CD14-positive monocyte (primary cell): ENCODE data around the gene PROS1. TPM values are rescaled to one million over a fixed set of nuclear protein-coding genes. Genes with fewer than 3 reads are reported as not detected.
"Not testable (repeated sequence)": the region's sequence is repeated elsewhere in the genome, so short reads cannot be mapped to it uniquely, and the experiment has no call there.

ENCODE experiments used
- DNase-seq, 3 donors: peaks; one replicate each; pipeline ENCODE4 v3.0.0-alpha.2; 2011 to 2022
- H2AFZ ChIP-seq: 2 replicates; pipeline ENCODE4 v1.6.0; 2012; ENCODE audit warnings: mild to moderate bottlenecking, low read depth, low read length, inconsistent platforms; ENCODE audit not compliant: insufficient read depth, poor library complexity, severe bottlenecking
- H3K27ac ChIP-seq, 2 donors: 1 replicate in 1 of 2; 2 replicates in 1 of 2; pipeline ENCODE4 v1.5.1; 2012 to 2013; ENCODE audit warnings: low read length in 2 of 2, control low read depth in 1 of 2, inconsistent platforms in 1 of 2, low read depth in 1 of 2, mild to moderate bottlenecking in 1 of 2
- H3K27me3 ChIP-seq, 2 donors: one replicate each; pipeline versions ENCODE4 v1.6.0 to v1.6.1; 2011 to 2013; ENCODE audit warnings: low read length in 2 of 2; ENCODE audit not compliant: control insufficient read depth in 2 of 2, insufficient read depth in 2 of 2
- H3K36me3 ChIP-seq, 2 donors: replicated peaks in 1 of 2; 1 replicate in 1 of 2; 2 replicates in 1 of 2; pipeline versions ENCODE4 v1.5.1 to v1.6.1; 2012 to 2013; ENCODE audit warnings: low read length in 2 of 2, control low read depth in 1 of 2, inconsistent platforms in 1 of 2, mild to moderate bottlenecking in 1 of 2; ENCODE audit not compliant: insufficient read depth in 2 of 2, control insufficient read depth in 1 of 2
- H3K4me1 ChIP-seq, 2 donors: 1 replicate in 1 of 2; 2 replicates in 1 of 2; pipeline versions ENCODE4 v1.5.1 to v1.6.1; 2012 to 2013; ENCODE audit warnings: low read length in 2 of 2, control low read depth in 1 of 2, inconsistent platforms in 1 of 2, mild to moderate bottlenecking in 1 of 2, moderate library complexity in 1 of 2; ENCODE audit not compliant: insufficient read depth in 2 of 2, control insufficient read depth in 1 of 2
- H3K4me2 ChIP-seq: replicated peaks from 2 replicates; pipeline ENCODE3; 2012; ENCODE audit warnings: low read length, moderate library complexity, mild to moderate bottlenecking; ENCODE audit not compliant: poor library complexity, severe bottlenecking; ENCODE audit errors: extremely low read depth
- H3K4me3 ChIP-seq, 3 experiments: fragments of 200-600 bp in 1 of 3; sonication (generic) in 1 of 3; replicated peaks in 1 of 3; 1 replicate in 2 of 3; 2 replicates in 1 of 3; pipeline ENCODE4 v1.5.1; 2011 to 2013; ENCODE audit warnings: low read length in 3 of 3, mild to moderate bottlenecking in 3 of 3, control low read depth in 2 of 3, low read depth in 2 of 3, inconsistent platforms in 1 of 3, moderate library complexity in 1 of 3
- H3K79me2 ChIP-seq: 2 replicates; pipeline ENCODE4 v1.6.0; 2012; ENCODE audit warnings: mild to moderate bottlenecking, control low read depth, inconsistent platforms, low read length, moderate library complexity; ENCODE audit not compliant: insufficient read depth
- H3K9ac ChIP-seq: 2 replicates; pipeline ENCODE4 v1.6.0; 2017; ENCODE audit warnings: low read length, mild to moderate bottlenecking; ENCODE audit not compliant: insufficient read depth, poor library complexity, severe bottlenecking
- H3K9me3 ChIP-seq, 2 donors: replicated peaks in 1 of 2; 1 replicate in 1 of 2; 2 replicates in 1 of 2; pipeline versions ENCODE4 v1.5.1 to v1.6.1; 2012 to 2013; ENCODE audit warnings: low read length in 2 of 2, control low read depth in 1 of 2; ENCODE audit not compliant: control insufficient read depth in 1 of 2, insufficient read depth in 1 of 2
- H4K20me1 ChIP-seq: 2 replicates; pipeline ENCODE4 v1.6.0; 2012; ENCODE audit warnings: mild to moderate bottlenecking, low read length, control low read depth, moderate library complexity; ENCODE audit not compliant: insufficient read depth
- H3K27ac Mint-ChIP-seq, 7 donors: one replicate each; pipeline ENCODE4 v1.8.0; 2020; ENCODE audit warnings: mild to moderate bottlenecking in 7 of 7, mixed read lengths in 7 of 7, moderate library complexity in 6 of 7, inconsistent platforms in 2 of 7
- H3K27me3 Mint-ChIP-seq, 3 donors: one replicate each; pipeline ENCODE4 v1.8.0; 2021 to 2022; ENCODE audit warnings: low read depth in 3 of 3, mild to moderate bottlenecking in 3 of 3, mixed read lengths in 3 of 3, moderate library complexity in 3 of 3, inconsistent platforms in 1 of 3
- H3K36me3 Mint-ChIP-seq, 2 donors: one replicate each; pipeline ENCODE4 v1.8.0; 2020; ENCODE audit warnings: mixed read lengths in 2 of 2, inconsistent platforms in 1 of 2, mild to moderate bottlenecking in 1 of 2
- H3K4me1 Mint-ChIP-seq: one replicate; pipeline ENCODE4 v1.8.0; 2020; ENCODE audit warnings: mild to moderate bottlenecking, mixed read lengths
- H3K4me3 Mint-ChIP-seq, 2 donors: one replicate each; pipeline ENCODE4 v1.8.0; 2020; ENCODE audit warnings: mild to moderate bottlenecking in 2 of 2, mixed read lengths in 2 of 2, moderate library complexity in 1 of 2
- H3K9me3 Mint-ChIP-seq, 7 donors: one replicate each; pipeline ENCODE4 v1.8.0; 2020 to 2022; ENCODE audit warnings: mixed read lengths in 7 of 7, mild to moderate bottlenecking in 6 of 7, moderate library complexity in 6 of 7, inconsistent platforms in 2 of 7
- CTCF ChIP-seq: fragments of 200-600 bp; IDR thresholded peaks from one replicate; pipeline ENCODE4 v1.8.0; 2022; ENCODE audit warnings: antibody characterized with exemption, mild to moderate bottlenecking
- WGBS: methylation state at CpG from one replicate; pipeline ENCODE4 v1.1.5; 2013; ENCODE audit warnings: missing lambda C conversion rate; ENCODE audit not compliant: insufficient coverage; 5-methylcytosine and 5-hydroxymethylcytosine counted together
- intact Hi-C, 2 donors: fragments of 100-400 bp; cut with micrococcal nuclease; formaldehyde crosslinking; loops; one replicate each; pipeline versions ENCODE4 v1.15.0 to v1.15.1; 2023
- polyA plus RNA-seq, 3 donors: library from polyadenylated mRNA; depleted of rRNA in 1 of 3; unstranded in 2 of 3; stranded (reverse) in 1 of 3; fragments of 300-500 nt in 2 of 3; fragments of >200 nt in 1 of 3; fragmentation: Illumina TruSeq in 2 of 3; gene quantifications; 1 replicate in 2 of 3; 2 replicates in 1 of 3; pipeline ENCODE4 v1.2.3, GENCODE V29; 2012 to 2021

Gene PROS1
- polyA plus RNA-seq, 3 donors: 0.21 to 0.85 (median 0.58) TPM

- no peak overlapping the region for H3K4me3 Mint-ChIP-seq
- H3K4me1 Mint-ChIP-seq: peaks cover 10% of the 10 kb centered on the region
- WGBS: 95% methylated on average over 2 of the region's 3 CpGs
- peaks cover 6 to 11% (median 7%) of the 10 kb centered on the region in 7 donors for H3K9me3 Mint-ChIP-seq
- Histone ChIP-seq H3K9ac (no peak overlapping the region), H3K27me3 (peaks cover 2 to 11% of the 10 kb centered on the region in 2 donors), H3K4me1 (peaks cover 9 to 11% of the 10 kb centered on the region in 2 donors), H3K4me2 (no peak overlapping the region), H3K27ac (no peak overlapping the region), H3K4me3 (no peak overlapping the region), H3K79me2 (no peaks in the 10 kb centered on the region), H2AFZ (no peak overlapping the region), H3K9me3 (peaks cover 0 to 10% of the 10 kb centered on the region in 2 donors), H3K36me3 (no peaks in the 10 kb centered on the region), H4K20me1 (no peaks in the 10 kb centered on the region)
- H3K36me3 Mint-ChIP-seq: no peaks in the 10 kb centered on the region
- intact Hi-C loops: no loop called here
- no peak for TF ChIP-seq CTCF
- DNase-seq: no peak
- H3K27ac Mint-ChIP-seq: no peak overlapping the region
- H3K27me3 Mint-ChIP-seq: peaks cover 8 to 22% (median 9%) of the 10 kb centered on the region in 3 donors
Measured at GRCh38 chr3:93969443-93969842, 4.3 kb downstream of the PROS1 start.

GRCh38 chr3:93965106-93965505 lies 8.6 kb downstream of the PROS1 start:
- H3K27me3 Mint-ChIP-seq, H3K9ac ChIP-seq, H4K20me1 ChIP-seq, H3K4me2 ChIP-seq, H3K4me3 Mint-ChIP-seq, H3K27ac Mint-ChIP-seq, H3K79me2 ChIP-seq, DNase-seq, H3K4me1 ChIP-seq, H3K4me3 ChIP-seq, H3K36me3 ChIP-seq, H3K36me3 Mint-ChIP-seq, H3K27ac ChIP-seq, intact Hi-C loops, H2AFZ ChIP-seq, H3K4me1 Mint-ChIP-seq, H3K27me3 ChIP-seq: not testable (repeated sequence)
- peaks cover 6 to 15% (median 10%) of the 10 kb centered on the region in 7 donors for H3K9me3 Mint-ChIP-seq
- H3K9me3 ChIP-seq: peaks cover 0 to 15% of the 10 kb centered on the region in 2 donors
- 95% methylated on average over 19 of the region's 19 CpGs for WGBS
